Umbilical cord (tissue), 2 donors: Measurements from ENCODE around the gene RAPSN. TPM values are rescaled to one million over a fixed set of nuclear protein-coding genes. Genes with fewer than 3 reads are reported as not detected.

Source experiments
- DNase-seq: peaks from one replicate; pipeline ENCODE4 v3.0.0-alpha.2; 2015; ENCODE audit warnings: low spot score
- total RNA-seq: library from RNA; depleted of rRNA; stranded (reverse); fragments of >200 nt; gene quantifications from one replicate; pipeline ENCODE4 v1.2.3, GENCODE V29; 2014; ENCODE audit warnings: low replicate concordance; ENCODE audit not compliant: insufficient read depth

RAPSN gene
- total RNA-seq, 1 donor from 2014 or later: 0.96 TPM

DNA sequence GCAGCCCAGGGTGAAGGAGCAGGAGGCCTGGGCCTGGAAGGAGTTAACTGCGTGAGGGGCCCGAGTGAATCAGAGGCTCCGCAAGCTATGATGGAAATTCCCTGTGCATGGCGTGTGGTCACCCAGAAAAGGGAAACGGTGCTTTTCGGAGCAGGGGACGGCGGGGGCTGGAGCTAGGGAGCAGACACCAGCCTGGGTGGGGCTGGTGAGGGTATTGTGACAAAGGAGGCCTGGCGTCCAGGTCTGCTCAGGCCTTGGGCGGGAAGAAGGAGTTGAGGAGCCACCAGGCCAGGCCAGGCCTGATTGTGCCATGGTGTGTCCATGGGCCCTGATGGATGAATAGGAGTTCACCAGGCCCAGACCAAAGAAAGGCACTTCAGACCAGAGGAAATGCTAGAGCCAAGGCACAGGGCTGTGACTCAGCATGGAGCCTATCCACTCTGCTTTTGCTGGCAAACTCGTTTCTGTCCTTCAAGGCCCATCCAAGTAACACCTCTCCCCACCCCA is 57.8 kb downstream of the RAPSN start:
- no peak for DNase-seq

DNA sequence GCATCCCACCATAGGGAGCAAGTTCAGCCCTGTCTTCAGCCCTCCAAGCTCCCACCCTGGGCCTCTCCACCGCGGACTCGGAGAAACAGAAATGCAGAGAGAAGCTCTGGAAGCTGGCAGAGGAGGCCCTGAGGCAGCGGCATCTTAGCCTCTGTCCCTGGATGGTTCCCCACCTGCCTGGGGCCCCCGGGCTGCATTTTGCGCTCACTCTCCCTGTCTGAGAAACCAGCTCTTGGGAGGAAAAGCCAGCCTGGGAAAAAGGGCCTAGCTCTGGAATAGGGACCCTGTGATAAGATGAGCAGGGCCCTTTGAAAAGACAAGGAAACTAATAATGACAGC is 58.5 kb downstream of the RAPSN start:
- no peak for DNase-seq

DNA sequence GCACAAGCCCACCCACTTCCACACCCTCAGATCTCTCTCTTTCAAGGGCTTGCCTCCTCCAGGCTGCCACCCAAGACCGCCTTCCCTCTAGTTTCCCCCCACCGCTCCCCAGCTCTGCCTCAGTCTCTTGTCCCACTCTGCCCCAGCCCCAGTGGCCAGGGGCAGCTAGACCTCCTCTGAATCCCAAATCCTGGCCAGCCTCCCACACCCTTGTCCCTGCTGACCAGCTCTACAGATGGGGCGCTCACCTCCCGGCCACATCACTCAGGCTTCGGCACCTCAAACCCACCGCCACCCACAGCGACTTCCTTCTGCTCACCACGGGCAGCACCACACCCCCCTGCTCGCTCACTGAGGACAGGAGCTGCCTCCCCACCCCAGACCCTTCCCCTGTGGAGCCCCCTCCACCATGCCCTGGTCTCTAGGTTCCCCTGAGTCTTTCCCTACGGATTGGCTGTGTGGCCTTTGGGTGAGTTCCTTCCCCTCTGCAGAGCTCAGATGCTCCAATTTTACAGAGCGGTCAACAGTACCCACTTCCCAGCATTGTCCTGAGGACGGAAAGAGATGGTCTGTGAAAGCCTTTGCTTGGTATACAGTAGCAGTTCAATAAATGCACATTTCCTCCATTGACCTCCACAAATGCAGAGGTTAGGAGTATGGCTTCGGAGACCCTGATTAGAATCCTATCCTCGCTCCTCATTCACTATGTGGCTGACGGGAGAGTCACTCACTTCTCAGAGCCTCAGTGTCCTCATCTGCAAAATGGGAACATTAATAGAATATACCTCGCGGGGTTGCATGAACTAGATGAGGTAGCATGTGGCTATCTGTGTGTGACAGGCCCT is 59.1 kb downstream of the RAPSN start:
- no peak for DNase-seq

DNA sequence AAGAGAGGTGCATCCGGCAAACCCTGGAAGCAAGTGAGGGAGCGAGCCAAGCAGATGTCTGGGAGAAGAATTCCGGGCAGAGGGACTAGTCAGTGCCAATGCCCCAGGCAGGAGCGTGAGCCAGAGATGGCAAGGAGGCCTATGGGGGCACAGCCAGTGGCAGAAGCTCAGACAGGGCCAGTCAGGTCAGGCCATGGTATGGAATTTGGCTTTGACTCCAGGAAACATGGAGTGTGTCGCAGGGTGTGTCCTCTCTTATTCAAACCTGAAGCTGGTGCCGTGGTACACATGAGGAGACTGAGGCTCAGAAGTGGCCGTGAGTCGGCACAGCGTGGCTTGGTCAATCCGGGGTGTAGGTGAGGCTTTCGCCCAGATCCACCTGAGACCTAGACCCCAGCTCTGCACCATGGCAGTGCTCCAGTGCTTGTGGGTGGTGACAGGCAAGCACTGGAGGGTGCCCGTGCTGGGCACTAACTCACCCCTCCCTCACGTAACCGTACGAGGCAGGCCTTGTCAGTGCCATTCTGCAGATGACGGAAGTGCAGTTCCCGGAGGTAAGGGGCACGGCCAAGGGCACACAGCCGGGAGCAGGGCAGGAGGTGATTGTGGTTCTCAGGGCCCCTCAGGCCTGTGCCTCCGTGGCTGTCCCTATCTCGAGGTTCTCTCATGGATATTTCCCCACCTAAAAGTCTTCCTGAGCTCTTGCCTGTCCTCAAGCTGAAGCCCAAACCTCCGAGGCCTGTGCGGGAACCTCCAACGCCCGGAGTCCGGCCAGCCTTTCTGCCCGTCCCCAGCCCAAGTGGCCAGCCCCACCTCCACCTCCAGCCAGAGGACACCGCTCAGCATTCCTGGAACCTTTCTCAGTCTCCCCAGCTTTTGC is 60.0 kb downstream of the RAPSN start:
- no peak for DNase-seq

DNA sequence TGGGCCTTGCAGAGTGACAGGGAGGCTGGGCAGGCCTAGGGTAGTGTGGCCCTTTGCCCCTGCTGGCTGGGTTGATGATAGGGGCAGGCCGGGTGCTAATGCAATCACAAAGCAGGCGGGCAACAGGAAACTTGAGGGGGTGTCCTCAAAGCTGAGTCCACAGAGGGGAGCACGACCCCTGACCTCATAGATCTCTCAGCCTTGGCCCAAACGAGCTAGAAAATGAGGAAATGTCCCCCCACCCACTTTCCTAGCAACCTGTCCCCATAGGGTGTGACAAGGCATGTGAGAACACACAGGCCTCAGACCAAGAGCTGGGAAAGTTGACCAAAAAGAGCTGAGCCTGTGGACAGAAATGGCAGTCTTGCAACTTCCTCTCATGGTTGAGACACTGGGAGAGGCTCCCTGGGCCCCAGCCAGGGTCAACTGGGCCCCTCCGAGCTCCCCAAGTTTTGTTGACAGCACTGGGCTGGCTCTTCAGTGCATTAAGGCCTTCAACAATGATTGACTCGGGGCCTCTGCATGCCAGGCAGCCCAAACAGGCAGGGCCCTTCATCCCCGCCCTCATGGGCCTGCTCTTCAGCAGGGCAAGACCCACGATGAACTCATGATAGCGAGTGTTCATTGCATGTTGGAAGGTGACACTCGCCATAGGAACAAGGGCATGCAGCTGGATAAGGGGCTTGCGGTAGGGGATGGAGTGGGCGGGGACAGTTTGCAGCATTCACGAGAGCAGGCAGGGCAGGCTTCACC is 60.8 kb downstream of the RAPSN start:
- no peak for DNase-seq

Other genes with a start within 250 kb of the RAPSN start
- 20.7 TPM for gene DDB2, start 234.2 kb downstream of the RAPSN start, total RNA-seq
- 77.3 TPM for gene ACP2, start 200.3 kb downstream of the RAPSN start, total RNA-seq
- gene NR1H3, start 191.1 kb downstream of the RAPSN start, total RNA-seq: 18.5 TPM
- 25.3 TPM for gene MADD, start 179.0 kb downstream of the RAPSN start, total RNA-seq
- gene MYBPC3, start 96.4 kb downstream of the RAPSN start, total RNA-seq: 1.2 TPM
- gene SPI1, start 70.6 kb downstream of the RAPSN start, total RNA-seq: 8.2 TPM
- gene SLC39A13, start 40.5 kb downstream of the RAPSN start, total RNA-seq: 74.6 TPM
- gene PSMC3, start 22.7 kb downstream of the RAPSN start, total RNA-seq: 79.9 TPM
- gene CELF1, start 104.0 kb upstream of the RAPSN start, total RNA-seq: 120 TPM
- 26.7 TPM for gene PTPMT1, start 116.5 kb upstream of the RAPSN start, total RNA-seq
- 11.3 TPM for gene KBTBD4, start 129.8 kb upstream of the RAPSN start, total RNA-seq
- 40.2 TPM for gene NDUFS3, start 129.9 kb upstream of the RAPSN start, total RNA-seq
- gene FAM180B, start 137.5 kb upstream of the RAPSN start, total RNA-seq: not detected
- gene C1QTNF4, start 145.3 kb upstream of the RAPSN start, total RNA-seq: 4.3 TPM
- 39.7 TPM for gene MTCH2, start 193.4 kb upstream of the RAPSN start, total RNA-seq